K562 treated with DMSO at 1 percent for 12 hours (cell line): ENCODE results near the gene PLIN4. TPM values are rescaled to one million over a fixed set of nuclear protein-coding genes. Genes with fewer than 3 reads are reported as not detected.

Experiments used
- total RNA-seq: library from RNA; unstranded; fragments of 300-600 nt; gene quantifications from 2 replicates; pipeline ENCODE4 v1.2.3, GENCODE V29; 2022; ENCODE audit not compliant: insufficient read depth

Gene PLIN4
- total RNA-seq, result 0.15 and 0.23 TPM in 2 replicates

GRCh38 chr19:4518345-4519171, at the start of gene PLIN4:
Gene PLIN4 (minus strand): TSS chr19:4518486. CDS start chr19:4518272, 214 bp downstream.

GRCh38 chr19:4559569-4559968, 41.3 kb upstream of the PLIN4 start, which contains the start of gene SEMA6B:
Gene SEMA6B (minus strand): TSS chr19:4559684. CDS start chr19:4558457, 1,227 bp downstream.

GRCh38 chr19:4539693-4540581, 21.7 kb upstream of the PLIN4 start, which contains the start of gene LRG1:
Gene LRG1 (minus strand): TSS chr19:4540036. CDS start chr19:4540013, 23 bp downstream.

GRCh38 chr19:4534836-4535658, 16.8 kb upstream of the PLIN4 start, which contains the start of gene PLIN5:
Gene PLIN5 (minus strand): TSS chr19:4535224. CDS start chr19:4534074, 1,150 bp downstream.

GRCh38 chr19:4472174-4472974, 45.9 kb downstream of the PLIN4 start, which contains the start of gene HDGFL2:
Gene HDGFL2 (plus strand): TSS chr19:4472297. CDS start chr19:4472351, 54 bp downstream.

GRCh38 chr19:4457654-4458395, 60.5 kb downstream of the PLIN4 start, which contains the start of gene UBXN6:
Gene UBXN6 (minus strand): TSS chr19:4457794. CDS start chr19:4457697, 97 bp downstream.

Other genes with a start within 250 kb of the PLIN4 start
- not detected in 2 replicates for gene SHD, start 239.2 kb downstream of the PLIN4 start, total RNA-seq
- gene TMIGD2, start 216.1 kb downstream of the PLIN4 start, total RNA-seq, result not detected in 2 replicates
- gene FSD1, start 213.9 kb downstream of the PLIN4 start, total RNA-seq, result not detected in 2 replicates
- 1.5 and 5.0 TPM in 2 replicates for gene STAP2, start 179.7 kb downstream of the PLIN4 start, total RNA-seq
- gene MPND, start 174.9 kb downstream of the PLIN4 start, total RNA-seq, result 11.5 and 12.9 TPM in 2 replicates
- gene SH3GL1, start 117.9 kb downstream of the PLIN4 start, total RNA-seq, result 78.4 and 89.0 TPM in 2 replicates
- gene CHAF1A, start 115.8 kb downstream of the PLIN4 start, total RNA-seq, result 46.1 and 85.8 TPM in 2 replicates
- gene UBXN6, start 60.7 kb downstream of the PLIN4 start, total RNA-seq, result 126 and 174 TPM in 2 replicates
- 47.7 and 49.5 TPM in 2 replicates for gene HDGFL2, start 46.2 kb downstream of the PLIN4 start, total RNA-seq
- 0.28 and 1.3 TPM in 2 replicates for gene PLIN5, start 16.7 kb upstream of the PLIN4 start, total RNA-seq
- 20.9 and 22.2 TPM in 2 replicates for gene LRG1, start 21.6 kb upstream of the PLIN4 start, total RNA-seq
- 3.0 TPM in 2 replicates for gene SEMA6B, start 41.2 kb upstream of the PLIN4 start, total RNA-seq
- gene TNFAIP8L1, start 121.0 kb upstream of the PLIN4 start, total RNA-seq, result 10.0 and 14.8 TPM in 2 replicates
- 289 and 338 TPM in 2 replicates for gene MYDGF, start 151.9 kb upstream of the PLIN4 start, total RNA-seq
- 21.4 and 59.0 TPM in 2 replicates for gene DPP9, start 205.4 kb upstream of the PLIN4 start, total RNA-seq